ENCODE data around the gene PRPF6. TPM values are rescaled to one million over a fixed set of nuclear protein-coding genes. Genes with fewer than 3 reads are reported as not detected.

The PRPF6 gene
- total RNA-seq, 4 donors from 2014 or later = 39.3 to 68.4 (median 47.7) TPM

GRCh38 chr20:64076061-64076997 lies 95.4 kb downstream of the PRPF6 start:
- Histone ChIP-seq H3K4me3 (peak overlapping the region in 1 of 4 donors; percentile 76), H3K4me1 (peaks cover 9 to 15% of the 10 kb centered on the region in 2 donors), H3K36me3 (no peaks in the 10 kb centered on the region), H3K9me3 (no peaks in the 10 kb centered on the region), H3K27ac (no peak overlapping the region), H3K27me3 (peaks cover 0 to 3% (median 0%) of the 10 kb centered on the region in 3 donors)
- ATAC-seq = no peak
- in situ Hi-C loops (cut with MboI; ENCODE audit: low sequenced_read_pairs in 4 of 4) (no loop called here), intact Hi-C loops (cut with DNase I; ENCODE audit: low total_unique reads) (no loop called here)
- TF ChIP-seq POLR2A (IDR thresholded peaks at IDR 0.05) = no peak
- no peak for TF ChIP-seq CTCF (IDR thresholded peaks at IDR 0.05 in 4 of 5, conservative IDR thresholded peaks at IDR 0.05 in 1 of 5)
- no peak for DNase-seq

- Histone ChIP-seq H3K36me3 (no peaks in the 10 kb centered on the region), H3K9me3 (no peaks in the 10 kb centered on the region), H3K4me3 (peak overlapping the region in 1 of 4 donors; percentile 76), H3K27ac (no peak overlapping the region), H3K27me3 (peaks cover 0 to 3% (median 0%) of the 10 kb centered on the region in 3 donors), H3K4me1 (peaks cover 9 to 15% of the 10 kb centered on the region in 2 donors)
- intact Hi-C loops (cut with DNase I; ENCODE audit: low total_unique reads) (no loop called here), in situ Hi-C loops (cut with MboI; ENCODE audit: low sequenced_read_pairs in 4 of 4) (no loop called here)
- no peak for ATAC-seq
- TF ChIP-seq POLR2A (IDR thresholded peaks at IDR 0.05) (no peak), CTCF (IDR thresholded peaks at IDR 0.05 in 4 of 5, conservative IDR thresholded peaks at IDR 0.05 in 1 of 5) (no peak)
- DNase-seq = no peak
These were observed 96.2 kb downstream of the PRPF6 start for GRCh38 chr20:64077094-64077493.

DNA sequence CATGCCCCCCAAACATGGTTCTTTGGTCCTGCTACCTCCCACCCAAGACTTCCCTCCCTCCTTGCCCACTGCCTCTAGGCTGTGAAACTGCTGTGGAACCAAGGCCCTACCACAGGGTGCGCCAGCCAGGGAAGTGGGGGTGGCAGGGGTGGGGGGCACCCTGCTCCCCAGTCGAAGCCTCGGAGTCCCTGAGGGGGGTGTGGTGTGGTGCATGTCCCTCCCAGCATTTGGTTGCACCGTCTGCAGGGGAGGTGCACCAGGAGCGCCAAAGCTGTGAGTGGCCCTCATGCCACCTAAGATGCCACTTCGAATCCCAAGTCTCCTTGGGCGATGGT lies 96.6 kb downstream of the PRPF6 start:
- H3K9me3 ChIP-seq = no peaks in the 10 kb centered on the region
- peaks cover 0 to 3% (median 0%) of the 10 kb centered on the region in 3 donors for H3K27me3 ChIP-seq
- no peak for ATAC-seq
- peak overlapping the region in 1 of 4 donors; percentile 76 for H3K4me3 ChIP-seq
- H3K27ac ChIP-seq = no peak overlapping the region
- in situ Hi-C loops (cut with MboI; ENCODE audit: low sequenced_read_pairs in 4 of 4) = no loop called here
- intact Hi-C loops (cut with DNase I; ENCODE audit: low total_unique reads) = no loop called here
- DNase-seq = no peak
- no peak for TF ChIP-seq CTCF (IDR thresholded peaks at IDR 0.05 in 4 of 5, conservative IDR thresholded peaks at IDR 0.05 in 1 of 5)
- TF ChIP-seq POLR2A (IDR thresholded peaks at IDR 0.05) = no peak
- peaks cover 9 to 15% of the 10 kb centered on the region in 2 donors for H3K4me1 ChIP-seq
- H3K36me3 ChIP-seq = no peaks in the 10 kb centered on the region

DNA sequence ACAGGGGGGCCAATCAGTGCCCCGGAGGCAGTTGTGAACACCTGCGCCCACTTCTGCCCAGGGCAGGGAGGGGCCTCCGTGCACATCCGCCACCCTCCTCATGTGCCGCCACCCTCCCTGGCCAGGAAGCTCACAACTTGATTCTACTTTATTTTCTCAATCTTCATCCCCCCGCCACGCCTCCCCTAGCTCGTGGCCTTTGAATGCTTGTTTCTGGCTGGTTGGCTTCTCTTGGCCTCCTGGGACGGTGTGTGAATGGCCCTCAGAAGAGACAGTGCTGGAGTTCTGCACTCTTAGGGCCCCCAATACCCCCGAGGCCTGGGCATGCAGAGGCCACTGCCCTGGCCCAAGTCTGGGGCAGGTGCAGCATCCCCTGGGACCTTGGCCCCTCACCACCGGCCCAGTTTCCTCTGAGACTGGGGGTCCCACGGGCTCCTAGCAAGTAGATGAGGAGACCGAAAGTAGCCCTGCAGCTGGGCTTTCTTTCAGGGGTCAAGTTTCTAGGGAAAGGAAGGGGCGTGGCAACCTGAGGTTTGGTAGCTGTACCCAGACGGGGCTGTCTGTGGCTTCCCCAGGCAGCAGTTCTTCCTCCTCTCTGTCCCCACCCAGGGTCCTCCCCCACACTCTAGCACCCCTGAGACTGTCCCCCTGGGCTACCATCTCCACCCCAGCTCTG lies 97.1 kb downstream of the PRPF6 start:
- Histone ChIP-seq H3K4me1 (peaks cover 9 to 15% of the 10 kb centered on the region in 2 donors), H3K27me3 (peaks cover 0 to 4% (median 3%) of the 10 kb centered on the region in 3 donors), H3K9me3 (no peaks in the 10 kb centered on the region), H3K4me3 (peak overlapping the region in 3 of 4 donors; percentile 72 to 88 (median 76)), H3K36me3 (no peaks in the 10 kb centered on the region), H3K27ac (peak overlapping the region in 1 of 4 donors; percentile 70)
- no peak for DNase-seq
- in situ Hi-C loops (cut with MboI; ENCODE audit: low sequenced_read_pairs in 4 of 4) (no loop called here), intact Hi-C loops (cut with DNase I; ENCODE audit: low total_unique reads) (no loop called here)
- ATAC-seq = no peak
- TF ChIP-seq CTCF (IDR thresholded peaks at IDR 0.05 in 4 of 5, conservative IDR thresholded peaks at IDR 0.05 in 1 of 5) (no peak), POLR2A (IDR thresholded peaks at IDR 0.05) (no peak)

All from gastrocnemius medialis (tissue), 4 donors.